SU-DHL-6 (cell line): Measurements from ENCODE around the gene SNX9.

Experiments
- H2AFZ ChIP-seq: fragments of 200-600 bp; sonication (generic); 2 replicates; pipeline ENCODE4 v1.6.1; 2014; ENCODE audit warnings: low read depth, mild to moderate bottlenecking, moderate library complexity, mixed read lengths, antibody characterized with exemption, low read length; ENCODE audit not compliant: severe bottlenecking
- H3F3A ChIP-seq: fragments of 200-600 bp; shearing (Covaris generic); 2 replicates; pipeline ENCODE4 v1.6.0; 2016; ENCODE audit warnings: antibody characterized with exemption, mild to moderate bottlenecking; ENCODE audit not compliant: insufficient read depth
- H3K27ac ChIP-seq: fragments of 200-600 bp; sonication (generic); 2 replicates; pipeline ENCODE4 v1.5.1; 2016; ENCODE audit warnings: low read depth, mild to moderate bottlenecking, low read length, moderate library complexity, mixed read lengths
- H3K27me3 ChIP-seq: fragments of 200-600 bp; sonication (generic), shearing (Covaris generic); 2 replicates; pipeline ENCODE4 v1.6.0; 2014; ENCODE audit warnings: mild to moderate bottlenecking, low read length
- H3K36me3 ChIP-seq: fragments of 200-600 bp; sonication (generic); 2 replicates; pipeline ENCODE4 v1.6.1; 2014; ENCODE audit warnings: mild to moderate bottlenecking, low read length, mixed read lengths
- H3K4me2 ChIP-seq: fragments of 300-600, 200-600 bp; shearing (Covaris generic), sonication (generic); 2 replicates; pipeline ENCODE4 v1.6.0; 2014; ENCODE audit warnings: low read length, low read depth, mild to moderate bottlenecking; ENCODE audit not compliant: poor library complexity, severe bottlenecking
- H3K4me3 ChIP-seq: fragments of 200-600 bp; sonication (generic); 2 replicates; pipeline ENCODE4 v1.5.1; 2014; ENCODE audit warnings: antibody characterized with exemption, low read length, mild to moderate bottlenecking, mixed read lengths; ENCODE audit not compliant: insufficient read depth, poor library complexity, severe bottlenecking
- H3K79me2 ChIP-seq: fragments of 200-600 bp; sonication (generic); 2 replicates; pipeline ENCODE4 v1.6.1; 2014; ENCODE audit warnings: mild to moderate bottlenecking, low read length, moderate library complexity; ENCODE audit not compliant: insufficient read depth
- H3K9ac ChIP-seq: fragments of 200-600 bp; sonication (generic); 2 replicates; pipeline ENCODE4 v1.7.0; 2014; ENCODE audit warnings: mild to moderate bottlenecking, low read length
- H3K9me2 ChIP-seq: fragments of 200-600 bp; sonication (generic); replicated peaks from 2 replicates; pipeline ENCODE4 v1.6.1; 2014; ENCODE audit warnings: low read length; ENCODE audit not compliant: insufficient read depth
- H3K9me3 ChIP-seq: fragments of 200-600 bp; sonication (generic); 2 replicates; pipeline ENCODE4 v1.6.1; 2014; ENCODE audit warnings: low read length, mixed read lengths; ENCODE audit not compliant: insufficient read depth
- H4K20me1 ChIP-seq: fragments of 200-600 bp; sonication (generic); 2 replicates; pipeline ENCODE4 v1.6.1; 2014; ENCODE audit warnings: low read depth, mild to moderate bottlenecking, antibody characterized with exemption, low read length, moderate library complexity, mixed read lengths
- EZH2phosphoT487 ChIP-seq: fragments of 200-600 bp; sonication (generic), shearing (Covaris generic); conservative IDR thresholded peaks from 2 replicates; pipeline ENCODE4 v1.6.1; 2018; ENCODE audit warnings: mild to moderate bottlenecking, antibody characterized with exemption, low read length, moderate library complexity, mixed read lengths
- TF ChIP-seq, protein P1 (sequence below): fragments of 200-600 bp; sonication (generic); IDR thresholded peaks from one replicate; pipeline ENCODE4 v1.5.1; 2017; ENCODE audit warnings: antibody characterized with exemption, mild to moderate bottlenecking, low read length, moderate library complexity; ENCODE audit not compliant: insufficient read depth, poor library complexity, severe bottlenecking

SNX9 gene

DNA sequence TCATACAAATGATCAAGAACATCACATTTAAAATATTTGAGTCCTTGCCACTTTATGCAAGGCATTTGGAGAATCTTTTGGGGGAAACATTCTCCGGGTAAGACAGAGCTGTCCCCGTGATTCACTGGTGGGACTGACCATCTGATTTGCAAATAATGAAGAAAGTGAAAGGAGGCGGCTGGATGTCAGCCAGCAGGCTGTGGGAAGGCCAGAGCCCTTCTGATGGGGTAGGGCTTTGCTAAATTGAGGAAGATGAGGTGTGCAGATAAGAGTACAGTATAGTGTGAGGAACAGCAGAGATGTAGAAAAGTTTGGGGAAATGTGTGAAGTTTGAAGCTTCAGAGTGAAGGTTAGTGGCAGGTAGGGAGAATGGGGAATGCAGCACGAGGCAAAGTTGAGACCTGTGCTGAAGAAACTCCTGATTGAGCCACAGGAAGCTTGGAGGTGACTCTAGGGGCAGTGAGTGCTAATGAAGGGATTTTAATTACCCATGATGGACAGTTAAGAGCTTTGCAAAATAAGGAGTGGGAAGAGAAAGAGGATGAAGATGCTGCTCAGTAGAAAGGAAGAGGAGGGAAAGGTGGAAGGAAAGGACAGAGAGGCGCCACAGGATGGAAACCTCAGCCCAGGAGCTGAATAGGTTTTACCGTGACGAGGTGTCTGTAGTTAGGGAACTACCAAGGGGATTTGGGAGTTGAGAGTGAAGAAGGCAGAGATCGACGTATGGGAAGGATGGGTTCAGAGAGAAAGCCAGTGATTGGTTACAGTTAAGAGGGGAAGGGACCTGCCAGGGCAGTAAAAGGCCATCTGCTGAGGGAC lies 68.7 kb downstream of the SNX9 start:
- Histone ChIP-seq H3F3A (no peaks in the 10 kb centered on the region), H3K27ac (no peak overlapping the region), H3K9ac (no peak overlapping the region), H4K20me1 (no peaks in the 10 kb centered on the region), H3K36me3 (no peaks in the 10 kb centered on the region), H3K79me2 (no peaks in the 10 kb centered on the region), H3K4me3 (no peak overlapping the region), H2AFZ (no peak overlapping the region), H3K9me3 (no peaks in the 10 kb centered on the region), H3K27me3 (no peaks in the 10 kb centered on the region), H3K9me2 (no peaks in the 10 kb centered on the region), H3K4me2 (no peak overlapping the region)
- TF ChIP-seq, protein P1, sequence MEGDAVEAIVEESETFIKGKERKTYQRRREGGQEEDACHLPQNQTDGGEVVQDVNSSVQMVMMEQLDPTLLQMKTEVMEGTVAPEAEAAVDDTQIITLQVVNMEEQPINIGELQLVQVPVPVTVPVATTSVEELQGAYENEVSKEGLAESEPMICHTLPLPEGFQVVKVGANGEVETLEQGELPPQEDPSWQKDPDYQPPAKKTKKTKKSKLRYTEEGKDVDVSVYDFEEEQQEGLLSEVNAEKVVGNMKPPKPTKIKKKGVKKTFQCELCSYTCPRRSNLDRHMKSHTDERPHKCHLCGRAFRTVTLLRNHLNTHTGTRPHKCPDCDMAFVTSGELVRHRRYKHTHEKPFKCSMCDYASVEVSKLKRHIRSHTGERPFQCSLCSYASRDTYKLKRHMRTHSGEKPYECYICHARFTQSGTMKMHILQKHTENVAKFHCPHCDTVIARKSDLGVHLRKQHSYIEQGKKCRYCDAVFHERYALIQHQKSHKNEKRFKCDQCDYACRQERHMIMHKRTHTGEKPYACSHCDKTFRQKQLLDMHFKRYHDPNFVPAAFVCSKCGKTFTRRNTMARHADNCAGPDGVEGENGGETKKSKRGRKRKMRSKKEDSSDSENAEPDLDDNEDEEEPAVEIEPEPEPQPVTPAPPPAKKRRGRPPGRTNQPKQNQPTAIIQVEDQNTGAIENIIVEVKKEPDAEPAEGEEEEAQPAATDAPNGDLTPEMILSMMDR: no peak
- no peak for TF ChIP-seq EZH2phosphoT487

DNA sequence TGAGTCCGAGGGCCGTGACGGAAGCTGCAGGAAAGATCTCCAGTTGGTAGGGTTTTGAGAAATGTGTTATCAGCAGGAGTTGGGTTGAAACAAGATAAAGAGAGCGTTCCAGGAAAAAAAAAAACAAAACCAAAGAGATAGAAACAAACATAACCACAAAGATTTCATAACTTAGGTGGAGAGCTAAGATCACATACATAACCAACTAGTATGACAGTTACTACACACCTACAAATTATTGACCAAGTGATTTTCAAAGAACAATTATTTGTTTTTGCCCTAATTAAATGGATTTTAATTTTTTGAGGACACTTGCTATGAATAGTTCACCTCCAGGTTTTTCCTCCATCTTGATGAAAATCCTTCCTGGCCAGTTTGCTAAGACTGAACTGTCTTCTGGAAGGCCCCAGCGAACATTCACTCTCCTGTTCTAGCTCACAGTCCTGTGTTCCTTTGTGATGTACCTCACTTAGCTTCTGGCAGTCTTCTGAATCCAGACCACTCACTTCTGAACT lies 69.4 kb downstream of the SNX9 start:
- TF ChIP-seq EZH2phosphoT487: no peak
- TF ChIP-seq, protein P1: no peak
- no peaks in the 10 kb centered on the region for H3K9me2 ChIP-seq
- no peaks in the 10 kb centered on the region for H3K79me2 ChIP-seq
- no peak overlapping the region for H2AFZ ChIP-seq
- H3K27me3 ChIP-seq: no peaks in the 10 kb centered on the region
- H3K36me3 ChIP-seq: no peaks in the 10 kb centered on the region
- H3F3A ChIP-seq: no peaks in the 10 kb centered on the region
- H3K4me3 ChIP-seq: no peak overlapping the region
- H3K9me3 ChIP-seq: no peaks in the 10 kb centered on the region
- no peak overlapping the region for H3K9ac ChIP-seq
- no peak overlapping the region for H3K27ac ChIP-seq
- H3K4me2 ChIP-seq: no peak overlapping the region
- H4K20me1 ChIP-seq: no peaks in the 10 kb centered on the region

DNA sequence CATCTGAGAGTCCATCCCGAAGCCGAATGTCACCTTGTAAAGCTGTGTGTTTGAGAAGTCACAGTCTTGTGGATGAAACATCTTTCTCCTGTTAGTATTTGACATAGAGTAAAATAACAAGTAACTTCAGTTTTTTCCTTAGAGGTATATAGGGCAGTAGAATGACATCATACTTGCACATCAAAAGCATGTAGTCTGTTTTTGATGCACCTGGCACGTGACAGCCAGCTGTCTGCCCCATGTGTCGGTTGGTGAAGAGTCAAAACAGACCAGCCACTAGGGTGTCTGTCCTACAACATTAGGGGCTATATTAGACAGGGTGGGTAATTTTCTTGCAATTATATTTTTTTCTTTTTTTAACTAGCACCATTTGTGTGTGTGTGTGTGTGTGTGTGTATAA lies 70.2 kb downstream of the SNX9 start:
- Histone ChIP-seq H4K20me1 (no peaks in the 10 kb centered on the region), H3K9ac (no peak overlapping the region), H3K9me2 (no peaks in the 10 kb centered on the region), H3K4me3 (no peak overlapping the region), H3K9me3 (no peaks in the 10 kb centered on the region), H3K79me2 (no peaks in the 10 kb centered on the region), H3K27me3 (no peaks in the 10 kb centered on the region), H3K36me3 (no peaks in the 10 kb centered on the region), H3K4me2 (no peak overlapping the region), H3F3A (no peaks in the 10 kb centered on the region), H2AFZ (no peak overlapping the region), H3K27ac (no peak overlapping the region)
- TF ChIP-seq, protein P1: no peak
- no peak for TF ChIP-seq EZH2phosphoT487
